SK-N-MC (cell line): ENCODE measurements around the gene MAPK9.

Experiments used
- FOXP2 ChIP-seq: optimal IDR thresholded peaks from 2 replicates; pipeline ENCODE3; 2011; ENCODE audit warnings: mild to moderate bottlenecking, moderate library complexity; ENCODE audit not compliant: insufficient read depth; ENCODE audit errors: extremely low read length, control extremely low read depth
- POLR2AphosphoS5 ChIP-seq: IDR thresholded peaks from 2 replicates; pipeline ENCODE4 v1.6.1; 2012; ENCODE audit warnings: mild to moderate bottlenecking, low read depth, low read length, borderline replicate concordance

DNA sequence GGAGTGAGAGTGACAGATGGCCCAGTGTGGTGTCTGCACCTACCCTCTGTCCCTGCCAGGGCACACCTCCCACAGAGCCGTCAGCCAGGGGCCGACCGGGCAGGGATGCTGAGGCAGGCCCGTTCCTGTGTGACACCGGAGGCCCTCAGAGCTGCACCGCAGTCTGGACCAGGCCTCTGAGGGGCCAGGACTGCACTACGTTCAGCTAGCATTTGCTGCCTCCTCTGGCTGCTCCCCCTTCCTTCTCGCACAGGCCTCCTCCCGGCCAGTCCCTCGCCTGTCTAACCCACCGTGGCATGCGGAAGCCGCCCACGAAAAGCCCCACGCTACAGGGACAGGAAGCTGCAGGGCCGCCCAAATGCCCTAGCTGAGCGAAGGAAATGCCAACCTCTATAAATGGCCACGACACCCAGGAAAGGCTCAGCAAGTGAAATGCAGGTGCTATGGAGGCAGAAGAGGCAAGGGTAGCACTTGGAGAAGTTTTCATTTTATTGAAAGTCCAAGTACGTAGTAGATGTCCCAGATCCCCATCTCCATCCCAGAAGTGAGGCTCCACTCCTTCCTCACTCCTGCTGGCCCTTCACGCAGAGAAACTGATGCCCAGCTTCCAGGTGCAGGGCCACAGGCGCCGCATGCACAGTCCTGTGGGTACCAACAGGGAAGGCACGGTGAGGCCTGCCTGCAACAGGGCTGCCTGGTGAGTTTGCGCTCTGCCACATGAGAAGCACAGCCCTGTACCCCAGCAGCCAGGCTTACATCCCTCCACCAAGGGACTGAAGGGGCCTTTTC is 38.7 kb downstream of the MAPK9 start:
- no peak for TF ChIP-seq POLR2AphosphoS5
- no peak for TF ChIP-seq FOXP2
